ENCODE results near the gene MED8. TPM values are rescaled to one million over a fixed set of nuclear protein-coding genes. Genes with fewer than 3 reads are reported as not detected.

Gene MED8
- total and polyA plus RNA-seq, 2 of the 13 experiments (the other 11 are each of a cell fraction or from before 2014, with no cell fraction given) = 16.9 to 77.4 TPM

DNA sequence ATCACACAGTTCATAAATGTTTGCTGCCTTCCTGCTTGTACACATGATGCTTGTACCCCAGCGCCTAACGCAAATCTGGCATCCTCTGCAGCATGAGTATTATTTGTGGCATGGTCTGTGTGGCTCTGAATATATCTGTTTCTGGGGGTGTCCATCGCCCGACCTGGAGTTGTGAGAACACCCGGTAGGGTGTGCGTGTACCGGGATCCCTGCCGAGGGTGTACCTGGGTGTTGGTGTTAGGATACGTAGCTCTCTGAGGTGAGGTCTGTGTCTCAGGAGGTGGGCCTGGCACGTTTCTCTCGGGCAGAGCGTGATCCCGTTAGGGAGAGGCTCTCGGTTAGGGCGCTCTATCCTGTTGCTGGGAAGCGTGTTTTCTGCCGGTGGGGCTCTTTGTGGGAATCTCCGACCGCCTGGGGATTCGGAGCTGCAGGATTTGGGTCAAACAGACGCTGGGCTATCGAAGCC, 41.2 kb downstream of the MED8 start:
- H3K4me1 ChIP-seq (ENCODE audit: insufficient read depth, low read length) = peaks cover 64% of the 10 kb centered on the region
- H3K9me3 ChIP-seq (ENCODE audit: low read length) = no peaks in the 10 kb centered on the region
- H3K79me2 ChIP-seq (ENCODE audit: insufficient read depth, low read length) = no peaks in the 10 kb centered on the region
- POLR2A ChIA-PET = interaction anchor here (0.6 to 4.1 kb wide), 18 partner anchors 8 to 429 kb away, joined by 3 to 32 read pairs (median 4); partner anchors contain the start of genes C1orf210, CDC20, ELOVL1 and MED8
- in situ Hi-C loops (cut with HindIII; ENCODE audit: extremely low pct_ligation_motif_present, low pct_unique_long_range_greater_than_20kb) (no loop called here), intact Hi-C loops (cut with micrococcal nuclease; ENCODE audit: unreplicated experiment) (loop anchor here (5.0 kb wide), 1 partner anchor 111 kb away; no protein-coding TSS in a partner anchor)
- no peaks in the 10 kb centered on the region; a peak in 1 of 5 replicates for H3K27me3 ChIP-seq (ENCODE audit: control insufficient read depth in 1 of 2, insufficient read depth in 2 of 2, low read length in 2 of 2)
- no peaks in the 10 kb centered on the region for H4K20me1 ChIP-seq (ENCODE audit: insufficient read depth, low read length)
- CTCF ChIA-PET (ENCODE audit: low intra/inter-chr PET ratio, low total read pairs) = no interaction called here
- BruUV-seq (replicated peaks) = TSS peak; percentile 88
- DNase-seq (ENCODE audit: low spot score) (peak; percentile 26), FAIRE-seq (no peak), ATAC-seq (peak; percentile 39)
- H3K9ac ChIP-seq (ENCODE audit: insufficient read depth, low read depth, low read length) = peak overlapping the region; percentile 97
- H2AFZ ChIP-seq (ENCODE audit: low read length) = no peak overlapping the region
- H3K36me3 ChIP-seq (replicated peaks in 1 of 2; ENCODE audit: control insufficient read depth in 1 of 2, insufficient read depth in 2 of 2, low read length in 2 of 2) = no peaks in the 10 kb centered on the region
- 47% methylated on average over 5 of the region's 22 CpGs for whole genome bisulfite sequencing (ENCODE audit: low lambda C conversion rate)
- H3K4me3 ChIP-seq (replicated peaks in 1 of 3; ENCODE audit: insufficient read depth in 1 of 3, low read depth in 2 of 3, low read length in 3 of 3) = peak overlapping the region; percentile 72 to 88 (median 86); a peak in 5 of 6 replicates
- H3K4me2 ChIP-seq (ENCODE audit: low read depth, low read length) = peak overlapping the region; percentile 97
- H3K27ac ChIP-seq (ENCODE audit: extremely low read length, insufficient read depth, low read length) = peak overlapping the region; percentile 98
- TF ChIP-seq PITX1 (CRISPR knock-in tag; IDR thresholded peaks at IDR 0.05) (peak; percentile 33; the same call in 1 of the 2 replicates), ZNF703 (CRISPR knock-in tag; IDR thresholded peaks at IDR 0.05; ENCODE audit: borderline replicate concordance) (no peak), REPIN1 (CRISPR knock-in tag; IDR thresholded peaks at IDR 0.05; ENCODE audit: borderline replicate concordance, low read depth) (peak; percentile 55; the same call in 1 of the 2 replicates), ZNF737 (CRISPR knock-in tag; IDR thresholded peaks at IDR 0.05; ENCODE audit: borderline replicate concordance) (0 out of 2 replicates have a peak, but pooled peaks have one; percentile 53), ZFP62 (CRISPR knock-in tag; IDR thresholded peaks at IDR 0.05) (no peak), ZFP41 (CRISPR knock-in tag; IDR thresholded peaks at IDR 0.05; ENCODE audit: borderline replicate concordance) (peak; percentile 67; the same call in 1 of the 2 replicates), RBM22 (optimal IDR thresholded peaks at IDR 0.05; ENCODE audit: low read length) (peak; percentile 61), KLF11 (CRISPR knock-in tag; IDR thresholded peaks at IDR 0.05) (peak; percentile 44; the same call in 1 of the 2 replicates), HNRNPK (IDR thresholded peaks at IDR 0.05; ENCODE audit: low read depth, low read length, poor library complexity, severe bottlenecking) (no peak), REST (IDR thresholded peaks at IDR 0.05; ENCODE audit: borderline replicate concordance in 1 of 2, low read depth in 1 of 2, low read length in 2 of 2) (no peak), ZNF292 (CRISPR knock-in tag; IDR thresholded peaks at IDR 0.05; ENCODE audit: borderline replicate concordance, low read depth) (0 out of 2 replicates have a peak, but pooled peaks have one; percentile 26), ZNF598 (CRISPR knock-in tag; IDR thresholded peaks at IDR 0.05; ENCODE audit: borderline replicate concordance) (peak; percentile 67; the same call in 1 of the 2 replicates), RFX3 (CRISPR knock-in tag; IDR thresholded peaks at IDR 0.05) (0 out of 2 replicates have a peak, but pooled peaks have one; percentile 3), POGZ (CRISPR knock-in tag; IDR thresholded peaks at IDR 0.05) (0 out of 2 replicates have a peak, but pooled peaks have one; percentile 6), ZMYM4 (CRISPR knock-in tag; IDR thresholded peaks at IDR 0.05) (0 out of 2 replicates have a peak, but pooled peaks have one; percentile 9), ZNF263 (CRISPR knock-in tag; IDR thresholded peaks at IDR 0.05) (peak; percentile 11; the same call in 1 of the 2 replicates)
- TF ChIP-seq, protein P1, sequence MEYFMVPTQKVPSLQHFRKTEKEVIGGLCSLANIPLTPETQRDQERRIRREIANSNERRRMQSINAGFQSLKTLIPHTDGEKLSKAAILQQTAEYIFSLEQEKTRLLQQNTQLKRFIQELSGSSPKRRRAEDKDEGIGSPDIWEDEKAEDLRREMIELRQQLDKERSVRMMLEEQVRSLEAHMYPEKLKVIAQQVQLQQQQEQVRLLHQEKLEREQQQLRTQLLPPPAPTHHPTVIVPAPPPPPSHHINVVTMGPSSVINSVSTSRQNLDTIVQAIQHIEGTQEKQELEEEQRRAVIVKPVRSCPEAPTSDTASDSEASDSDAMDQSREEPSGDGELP (IDR thresholded peaks at IDR 0.05; ENCODE audit: borderline replicate concordance, low read depth) = no peak
- TF ChIP-seq, protein P2, sequence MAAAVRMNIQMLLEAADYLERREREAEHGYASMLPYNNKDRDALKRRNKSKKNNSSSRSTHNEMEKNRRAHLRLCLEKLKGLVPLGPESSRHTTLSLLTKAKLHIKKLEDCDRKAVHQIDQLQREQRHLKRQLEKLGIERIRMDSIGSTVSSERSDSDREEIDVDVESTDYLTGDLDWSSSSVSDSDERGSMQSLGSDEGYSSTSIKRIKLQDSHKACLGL (CRISPR knock-in tag; IDR thresholded peaks at IDR 0.05) = no peak
- TF ChIP-seq, protein P3, sequence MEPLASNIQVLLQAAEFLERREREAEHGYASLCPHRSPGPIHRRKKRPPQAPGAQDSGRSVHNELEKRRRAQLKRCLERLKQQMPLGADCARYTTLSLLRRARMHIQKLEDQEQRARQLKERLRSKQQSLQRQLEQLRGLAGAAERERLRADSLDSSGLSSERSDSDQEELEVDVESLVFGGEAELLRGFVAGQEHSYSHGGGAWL (CRISPR knock-in tag; IDR thresholded peaks at IDR 0.05) = 0 out of 2 replicates have a peak, but pooled peaks have one; percentile 47

All from HepG2 (cell line).